Left renal pelvis (tissue), 4 donors: Measurements from ENCODE around the gene RNF212. TPM values are rescaled to one million over a fixed set of nuclear protein-coding genes. Genes with fewer than 3 reads are reported as not detected.

Experiments used
- DNase-seq, 4 donors: peaks; one replicate each; pipeline ENCODE4 v3.0.0-alpha.2; 2013; ENCODE audit warnings: low read depth in 4 of 4, low spot score in 3 of 4
- polyA plus RNA-seq, 4 donors: library from polyadenylated mRNA; unstranded; fragments of 120-200 nt; gene quantifications; one replicate each; pipeline ENCODE4 v1.2.1, GENCODE V29; 2013; ENCODE audit not compliant: insufficient read length in 4 of 4

Gene RNF212
- polyA plus RNA-seq, 4 donors = 10.5 to 19.2 (median 15.8) TPM

- no peak for DNase-seq
These were observed 90.2 kb downstream of the RNF212 start for GRCh38 chr4:1023075-1023640.

- DNase-seq = no peak
These were observed 90.7 kb downstream of the RNF212 start for GRCh38 chr4:1022739-1023066.

GRCh38 chr4:1022051-1022738 lies 91.2 kb downstream of the RNF212 start:
- DNase-seq = no peak

Other genes with a start within 250 kb of the RNF212 start
- 10 to 100 TPM; 51.8 to 82.9 (median 61.0) TPM for gene GAK, start 181.2 kb downstream of the RNF212 start, polyA plus RNA-seq
- 10 to 100 TPM; 20.2 to 25.6 (median 25.5) TPM for gene TMEM175, start 181.1 kb downstream of the RNF212 start, polyA plus RNA-seq
- 1 to 10 TPM; 6.0 to 9.9 (median 7.1) TPM for gene DGKQ, start 140.0 kb downstream of the RNF212 start, polyA plus RNA-seq
- 10 to 100 TPM; 12.9 to 20.5 (median 15.8) TPM for gene IDUA, start 126.5 kb downstream of the RNF212 start, polyA plus RNA-seq
- 10 to 100 TPM in 1 of 4 donors, 1 to 10 TPM in 3; 2.0 to 14.9 (median 7.6) TPM for gene SLC26A1, start 120.2 kb downstream of the RNF212 start, polyA plus RNA-seq
- 10 to 100 TPM; 31.3 to 42.0 (median 38.1) TPM for gene FGFRL1, start 101.9 kb downstream of the RNF212 start, polyA plus RNA-seq
- gene SPON2, start 59.0 kb upstream of the RNF212 start, polyA plus RNA-seq = 10 to 100 TPM in 3 of 4 donors, 1 to 10 TPM in 1; 9.9 to 43.8 (median 12.8) TPM
- gene CTBP1, start 135.6 kb upstream of the RNF212 start, polyA plus RNA-seq = 100 to 1,000 TPM; 120 to 170 (median 121) TPM
- gene MAEA, start 176.3 kb upstream of the RNF212 start, polyA plus RNA-seq = 10 to 100 TPM; 59.0 to 76.8 (median 65.0) TPM
- gene UVSSA, start 233.6 kb upstream of the RNF212 start, polyA plus RNA-seq = 10 to 100 TPM in 2 of 4 donors, 1 to 10 TPM in 2; 5.9 to 19.3 (median 11.3) TPM